Keratinocyte (primary cell): ENCODE results near the gene GOLIM4. TPM values are rescaled to one million over a fixed set of nuclear protein-coding genes. Genes with fewer than 3 reads are reported as not detected.

Source experiments
- DNase-seq: peaks from one replicate; pipeline ENCODE4 v3.0.0-alpha.2; 2011; ENCODE audit warnings: low read depth, missing footprints, low spot score
- FAIRE-seq: peaks from 2 replicates; lab custom pipeline; 2011; peaks lifted over from hg19 to GRCh38; lab: Jason Lieb, UNC
- H2AFZ ChIP-seq: 2 replicates; pipeline ENCODE4 v1.6.0; 2012; ENCODE audit warnings: low read length, control low read depth, inconsistent platforms; ENCODE audit not compliant: control insufficient read depth
- H3K27ac ChIP-seq: 2 replicates; pipeline ENCODE4 v1.5.1; 2011; ENCODE audit warnings: low read length; ENCODE audit not compliant: control insufficient read depth, insufficient read depth
- H3K27me3 ChIP-seq: 3 replicates; pipeline ENCODE4 v1.6.0; 2011; ENCODE audit warnings: low read length; ENCODE audit not compliant: control insufficient read depth, insufficient read depth; ENCODE audit errors: extremely low read depth
- H3K36me3 ChIP-seq, 2 experiments: 2 replicates in 1 of 2; 3 replicates in 1 of 2; pipeline ENCODE4 v1.5.1; 2011; ENCODE audit warnings: low read length in 2 of 2, mild to moderate bottlenecking in 1 of 2; ENCODE audit not compliant: control insufficient read depth in 2 of 2, insufficient read depth in 2 of 2; ENCODE audit errors: extremely low read depth in 1 of 2
- H3K4me1 ChIP-seq: 3 replicates; pipeline ENCODE4 v1.5.1; 2011; ENCODE audit warnings: low read length; ENCODE audit not compliant: control insufficient read depth, insufficient read depth; ENCODE audit errors: extremely low read depth
- H3K4me2 ChIP-seq: 3 replicates; pipeline ENCODE4 v1.6.0; 2011; ENCODE audit warnings: low read depth, low read length; ENCODE audit not compliant: control insufficient read depth, insufficient read depth; ENCODE audit errors: extremely low read depth
- H3K4me3 ChIP-seq, 3 experiments: fragments of 200-600 bp in 1 of 3; sonication (generic) in 1 of 3; 2 replicates in 2 of 3; 3 replicates in 1 of 3; pipeline ENCODE4 v1.5.1; 2011 to 2016; ENCODE audit warnings: low read length in 3 of 3, mild to moderate bottlenecking in 3 of 3, control low read depth in 2 of 3, inconsistent platforms in 1 of 3, low read depth in 1 of 3, mixed read lengths in 1 of 3, mixed run types in 1 of 3, moderate library complexity in 1 of 3; ENCODE audit not compliant: control insufficient read depth in 2 of 3, insufficient read depth in 2 of 3; ENCODE audit errors: extremely low read depth in 1 of 3
- H3K79me2 ChIP-seq: 2 replicates; pipeline ENCODE4 v1.6.0; 2012; ENCODE audit warnings: low read length; ENCODE audit not compliant: control insufficient read depth, insufficient read depth
- H3K9ac ChIP-seq: 3 replicates; pipeline ENCODE4 v1.6.0; 2011; ENCODE audit warnings: low read length; ENCODE audit not compliant: control insufficient read depth, insufficient read depth; ENCODE audit errors: extremely low read depth
- H3K9me1 ChIP-seq: 3 replicates; pipeline ENCODE4 v1.6.0; 2011; ENCODE audit warnings: low read length; ENCODE audit not compliant: control insufficient read depth, insufficient read depth; ENCODE audit errors: extremely low read depth
- H3K9me3 ChIP-seq: 2 replicates; pipeline ENCODE4 v1.5.1; 2012; ENCODE audit warnings: low read depth, low read length; ENCODE audit not compliant: control insufficient read depth
- H4K20me1 ChIP-seq: 3 replicates; pipeline ENCODE4 v1.6.0; 2011; ENCODE audit warnings: low read length; ENCODE audit not compliant: control insufficient read depth, insufficient read depth; ENCODE audit errors: extremely low read depth
- EZH2 ChIP-seq: IDR thresholded peaks from one replicate; pipeline ENCODE4 v1.6.1; 2012; ENCODE audit warnings: inconsistent platforms, mild to moderate bottlenecking, low read length, moderate library complexity
- dilution Hi-C: fragments of 300-500 bp; cut with MboI; formaldehyde crosslinking; loops from one replicate; pipeline ENCODE4 v1.7.0; 2020; ENCODE audit warnings: low sequenced_read_pairs; ENCODE audit not compliant: extremely low pct_ligation_motif_present
- polyA plus RNA-seq, 5 experiments: library from polyadenylated mRNA; depleted of rRNA in 3 of 5; stranded (reverse) in 3 of 5; stranded (forward) in 1 of 5; unstranded in 1 of 5; fragments of >200 nt; gene quantifications; 1 replicate in 1 of 5; 2 replicates in 3 of 5; 3 replicates in 1 of 5; pipeline versions ENCODE4 v1.2.1 to v1.2.3, GENCODE V29; 2011 to 2012; ENCODE audit warnings: missing spikeins in 2 of 5, low read depth in 1 of 5, low replicate concordance in 1 of 5
- TF ChIP-seq, protein P1 (sequence below), 3 experiments: IDR thresholded peaks in 1 of 3; conservative IDR thresholded peaks in 1 of 3; optimal IDR thresholded peaks in 1 of 3; 2 replicates in 2 of 3; 3 replicates in 1 of 3; pipeline versions ENCODE3 to v1.5.1; 2011; ENCODE audit warnings: low read length in 3 of 3, mild to moderate bottlenecking in 3 of 3, moderate library complexity in 2 of 3, control low read depth in 1 of 3, inconsistent platforms in 1 of 3; ENCODE audit not compliant: insufficient read depth in 2 of 3; ENCODE audit errors: extremely low read depth in 1 of 3

Gene GOLIM4
- polyA plus RNA-seq, 1 donor (not counting 4 experiments of a cell fraction or from before 2014, with no cell fraction given): 13.4 TPM

DNA sequence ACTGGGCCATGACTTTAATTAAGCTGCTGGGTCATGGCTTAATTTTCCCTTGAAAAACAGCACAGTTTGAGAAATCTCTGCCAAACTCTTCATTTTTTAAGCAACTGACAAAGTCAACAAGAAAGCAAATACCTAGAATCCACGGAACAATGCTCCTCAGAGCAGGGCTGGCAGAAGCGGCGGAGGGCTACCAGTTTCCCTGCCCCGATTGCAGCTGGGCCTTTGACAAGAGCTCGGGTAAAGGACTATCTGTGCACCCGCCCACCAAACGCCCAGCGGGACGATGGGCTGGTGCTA, 1.2 kb downstream of the GOLIM4 start:
- no peak for FAIRE-seq
- dilution Hi-C loops: no loop called here

DNA sequence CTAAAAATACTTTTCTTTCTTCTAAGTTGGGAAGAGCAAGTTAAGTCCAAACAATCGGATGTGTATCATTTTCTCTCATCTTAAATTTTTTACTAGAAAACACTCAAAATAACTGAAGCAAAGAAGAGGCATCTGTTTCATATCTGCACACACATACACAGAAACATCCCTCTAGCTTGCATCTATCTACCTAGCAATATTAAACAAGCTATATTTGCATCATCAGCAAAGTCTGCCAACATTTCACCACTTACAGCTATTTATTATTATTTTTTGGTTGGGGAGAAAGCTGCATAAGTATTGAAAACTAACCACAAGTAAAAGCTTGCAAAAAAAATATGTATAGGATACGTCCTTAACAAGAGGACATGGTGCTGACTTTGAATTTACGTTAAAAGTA, 1.9 kb downstream of the GOLIM4 start:
- H3K4me3 ChIP-seq: peak overlapping the region; percentile 86 to 94 (median 91)
- H3K9ac ChIP-seq: no peak overlapping the region
- H4K20me1 ChIP-seq: peaks cover 4% of the 10 kb centered on the region
- peak overlapping the region; percentile 79 for H3K4me2 ChIP-seq
- no peaks in the 10 kb centered on the region for H3K9me1 ChIP-seq
- H3K27ac ChIP-seq: no peak overlapping the region
- TF ChIP-seq EZH2: no peak
- TF ChIP-seq, protein P1, sequence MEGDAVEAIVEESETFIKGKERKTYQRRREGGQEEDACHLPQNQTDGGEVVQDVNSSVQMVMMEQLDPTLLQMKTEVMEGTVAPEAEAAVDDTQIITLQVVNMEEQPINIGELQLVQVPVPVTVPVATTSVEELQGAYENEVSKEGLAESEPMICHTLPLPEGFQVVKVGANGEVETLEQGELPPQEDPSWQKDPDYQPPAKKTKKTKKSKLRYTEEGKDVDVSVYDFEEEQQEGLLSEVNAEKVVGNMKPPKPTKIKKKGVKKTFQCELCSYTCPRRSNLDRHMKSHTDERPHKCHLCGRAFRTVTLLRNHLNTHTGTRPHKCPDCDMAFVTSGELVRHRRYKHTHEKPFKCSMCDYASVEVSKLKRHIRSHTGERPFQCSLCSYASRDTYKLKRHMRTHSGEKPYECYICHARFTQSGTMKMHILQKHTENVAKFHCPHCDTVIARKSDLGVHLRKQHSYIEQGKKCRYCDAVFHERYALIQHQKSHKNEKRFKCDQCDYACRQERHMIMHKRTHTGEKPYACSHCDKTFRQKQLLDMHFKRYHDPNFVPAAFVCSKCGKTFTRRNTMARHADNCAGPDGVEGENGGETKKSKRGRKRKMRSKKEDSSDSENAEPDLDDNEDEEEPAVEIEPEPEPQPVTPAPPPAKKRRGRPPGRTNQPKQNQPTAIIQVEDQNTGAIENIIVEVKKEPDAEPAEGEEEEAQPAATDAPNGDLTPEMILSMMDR (optimal IDR thresholded peaks at IDR 0.05 in 1 of 3, IDR thresholded peaks at IDR 0.05 in 1 of 3, conservative IDR thresholded peaks at IDR 0.05 in 1 of 3; ENCODE audit: extremely low read depth in 1 of 3, insufficient read depth in 2 of 3, low read length in 3 of 3): no peak
- H3K79me2 ChIP-seq: peaks cover 60% of the 10 kb centered on the region
- peaks cover 33% of the 10 kb centered on the region for H3K4me1 ChIP-seq
- H2AFZ ChIP-seq: no peak overlapping the region
- no peaks in the 10 kb centered on the region for H3K9me3 ChIP-seq
- no peaks in the 10 kb centered on the region for H3K36me3 ChIP-seq
- no peaks in the 10 kb centered on the region for H3K27me3 ChIP-seq
- FAIRE-seq (no peak), DNase-seq (no peak)
- dilution Hi-C loops: no loop called here

More for the DNA sequence above, 1.2 kb downstream of the GOLIM4 start:
- Histone ChIP-seq H3K4me1 (peaks cover 33% of the 10 kb centered on the region), H3K79me2 (peaks cover 52% of the 10 kb centered on the region), H2AFZ (peak overlapping the region; percentile 72), H3K9me1 (no peaks in the 10 kb centered on the region), H3K27ac (peak overlapping the region; percentile 69), H3K4me3 (peak overlapping the region; percentile 86 to 94 (median 91)), H4K20me1 (peaks cover under 1% of the 10 kb centered on the region), H3K9me3 (no peaks in the 10 kb centered on the region), H3K36me3 (no peaks in the 10 kb centered on the region), H3K27me3 (no peaks in the 10 kb centered on the region), H3K9ac (peak overlapping the region; percentile 86), H3K4me2 (peak overlapping the region; percentile 79)
- no peak for DNase-seq
- TF ChIP-seq, protein P1 (optimal IDR thresholded peaks at IDR 0.05 in 1 of 3, IDR thresholded peaks at IDR 0.05 in 1 of 3, conservative IDR thresholded peaks at IDR 0.05 in 1 of 3; ENCODE audit: extremely low read depth in 1 of 3, insufficient read depth in 2 of 3, low read length in 3 of 3): no peak
- no peak for TF ChIP-seq EZH2
